OCI-LY1 (cell line): Measurements from ENCODE around the gene TM2D1.

Experiments
- H2AFZ ChIP-seq: fragments of 200-600 bp; sonication (generic), shearing (Covaris generic); 2 replicates; pipeline ENCODE4 v1.6.0; 2014; ENCODE audit warnings: antibody characterized with exemption, mild to moderate bottlenecking, low read length
- H3F3A ChIP-seq: fragments of 200-600 bp; sonication (generic), shearing (Covaris generic); 2 replicates; pipeline ENCODE4 v1.6.0; 2014; ENCODE audit warnings: mild to moderate bottlenecking, antibody characterized with exemption, low read length, moderate library complexity; ENCODE audit not compliant: insufficient read depth
- H3K27ac ChIP-seq: fragments of 200-600 bp; sonication (generic); 2 replicates; pipeline ENCODE4 v1.5.1; 2014; ENCODE audit warnings: low read length, mixed run types, mild to moderate bottlenecking, low read depth; ENCODE audit not compliant: poor library complexity, severe bottlenecking
- H3K27me3 ChIP-seq: fragments of 200-600 bp; sonication (generic); 2 replicates; pipeline ENCODE4 v1.6.0; 2014; ENCODE audit warnings: antibody characterized with exemption, mild to moderate bottlenecking, low read length, moderate library complexity; ENCODE audit not compliant: insufficient read depth
- H3K36me3 ChIP-seq: fragments of 200-600 bp; sonication (generic); 2 replicates; pipeline ENCODE4 v1.6.1; 2014; ENCODE audit warnings: mild to moderate bottlenecking, antibody characterized with exemption, low read length, moderate library complexity, mixed read lengths; ENCODE audit not compliant: insufficient read depth
- H3K4me1 ChIP-seq: fragments of 200-600 bp; sonication (generic); 2 replicates; pipeline ENCODE4 v1.5.1; 2014; ENCODE audit warnings: mild to moderate bottlenecking, low read length, moderate library complexity; ENCODE audit not compliant: insufficient read depth, severe bottlenecking
- H3K4me2 ChIP-seq: fragments of 200-600 bp; sonication (generic), shearing (Covaris generic); 2 replicates; pipeline ENCODE4 v1.6.1; 2014; ENCODE audit warnings: low read length
- H3K4me3 ChIP-seq: fragments of 200-600 bp; sonication (generic); 2 replicates; pipeline ENCODE4 v1.5.1; 2014; ENCODE audit warnings: low read length, low read depth, mild to moderate bottlenecking, mixed read lengths; ENCODE audit not compliant: poor library complexity, severe bottlenecking
- H3K79me2 ChIP-seq: fragments of 200-600 bp; shearing (Covaris generic); 2 replicates; pipeline ENCODE4 v1.6.1; 2016; ENCODE audit warnings: mixed run types, low read length, mixed read lengths; ENCODE audit not compliant: insufficient read depth
- H3K9ac ChIP-seq: fragments of 200-600 bp; sonication (generic), shearing (Covaris generic); 2 replicates; pipeline ENCODE4 v1.6.1; 2014; ENCODE audit warnings: mild to moderate bottlenecking, low read length, mixed read lengths
- H3K9me2 ChIP-seq: fragments of 200-600 bp; sonication (generic), shearing (Covaris generic); 2 replicates; pipeline ENCODE4 v1.6.1; 2014; ENCODE audit warnings: low read depth, mild to moderate bottlenecking, low read length, mixed read lengths
- H3K9me3 ChIP-seq: fragments of 200-600 bp; shearing (Covaris generic); 2 replicates; pipeline ENCODE4 v1.6.1; 2014; ENCODE audit warnings: low read length, mixed read lengths
- H4K20me1 ChIP-seq: fragments of 200-600 bp; sonication (generic), shearing (Covaris generic); 2 replicates; pipeline ENCODE4 v1.6.0; 2016; ENCODE audit warnings: mild to moderate bottlenecking, low read length; ENCODE audit not compliant: insufficient read depth
- CTCF ChIP-seq: fragments of 200-600 bp; sonication (generic), shearing (Covaris generic); IDR thresholded peaks from 2 replicates; pipeline ENCODE4 v1.5.1; 2017; ENCODE audit warnings: mild to moderate bottlenecking, antibody characterized with exemption, low read length, moderate library complexity, mixed read lengths
- EZH2 ChIP-seq: fragments of 200-600 bp; sonication (generic), shearing (Covaris generic); IDR thresholded peaks from 2 replicates; pipeline ENCODE4 v1.8.0; 2017; ENCODE audit warnings: borderline replicate concordance, mixed run types, mild to moderate bottlenecking, antibody characterized with exemption, low read length, moderate library complexity, mixed read lengths

The TM2D1 gene

GRCh38 chr1:61749574-61749973 lies 24.6 kb upstream of the TM2D1 start:
- Histone ChIP-seq H3K4me1 (peaks cover 14% of the 10 kb centered on the region), H3K4me3 (no peak overlapping the region), H3K27me3 (no peaks in the 10 kb centered on the region), H4K20me1 (no peaks in the 10 kb centered on the region), H3F3A (no peaks in the 10 kb centered on the region), H3K36me3 (no peaks in the 10 kb centered on the region), H3K4me2 (no peak overlapping the region), H2AFZ (no peak overlapping the region), H3K9me3 (no peaks in the 10 kb centered on the region), H3K9me2 (no peaks in the 10 kb centered on the region), H3K79me2 (no peaks in the 10 kb centered on the region), H3K27ac (no peak overlapping the region), H3K9ac (no peak overlapping the region)
- TF ChIP-seq CTCF (no peak), EZH2 (no peak)

GRCh38 chr1:61748566-61748965 lies 23.6 kb upstream of the TM2D1 start:
- no peaks in the 10 kb centered on the region for H3K79me2 ChIP-seq

GRCh38 chr1:61746813-61747212 lies 21.9 kb upstream of the TM2D1 start:
- no peak for TF ChIP-seq CTCF
- TF ChIP-seq EZH2, result no peak
- Histone ChIP-seq H3K9me3 (no peaks in the 10 kb centered on the region), H3F3A (no peaks in the 10 kb centered on the region), H3K36me3 (no peaks in the 10 kb centered on the region), H3K4me2 (no peak overlapping the region), H3K27me3 (no peaks in the 10 kb centered on the region), H3K79me2 (no peaks in the 10 kb centered on the region), H3K4me1 (peaks cover 24% of the 10 kb centered on the region), H4K20me1 (no peaks in the 10 kb centered on the region), H3K9me2 (no peaks in the 10 kb centered on the region), H2AFZ (no peak overlapping the region), H3K27ac (peak overlapping the region; percentile 48), H3K4me3 (no peak overlapping the region), H3K9ac (no peak overlapping the region)

More at GRCh38 chr1:61748566-61748965, 23.6 kb upstream of the TM2D1 start:
- Histone ChIP-seq H3K4me1 (peaks cover 15% of the 10 kb centered on the region), H3K4me2 (no peak overlapping the region), H3K27ac (no peak overlapping the region), H3K4me3 (no peak overlapping the region), H3K9ac (no peak overlapping the region), H2AFZ (no peak overlapping the region), H3K27me3 (no peaks in the 10 kb centered on the region), H3F3A (no peaks in the 10 kb centered on the region), H3K36me3 (no peaks in the 10 kb centered on the region), H3K9me3 (no peaks in the 10 kb centered on the region), H3K9me2 (no peaks in the 10 kb centered on the region), H4K20me1 (no peaks in the 10 kb centered on the region)
- no peak for TF ChIP-seq CTCF
- no peak for TF ChIP-seq EZH2
